ENCODE measurements around the gene KRT71.

GRCh38 chr12:52542157-52542556 is 10.8 kb downstream of the KRT71 start:
- TF ChIP-seq CTCF (conservative IDR thresholded peaks at IDR 0.05; ENCODE audit: low read length) (no peak), EZH2phosphoT487 (IDR thresholded peaks at IDR 0.05; ENCODE audit: borderline replicate concordance, low read depth, low read length) (no peak)
